PC-3 (cell line): ENCODE data around the gene DIMT1. TPM values are rescaled to one million over a fixed set of nuclear protein-coding genes. Genes with fewer than 3 reads are reported as not detected.

Experiments
- ATAC-seq: fragments of 200-7000 bp; cut with Tn5 transposase; 2 replicates; pipeline ENCODE4 v1.9.1; 2020; ENCODE audit warnings: mild to moderate bottlenecking, moderate library complexity
- BruUV-seq: library from RNA; stranded (reverse); fragments of 400-500 nt; replicated peaks from 2 replicates; lab custom pipeline; 2021; lab: Mats Ljungman, UMichigan
- CTCF ChIA-PET: fragments of 300-600 bp; sonication (Branson Sonifier 250); formaldehyde crosslinking; loops from one replicate; lab custom pipeline; 2022; ENCODE audit warnings: antibody characterized with exemption; lab: Charles Lee
- POLR2A ChIA-PET: fragments of 300-600 bp; sonication (Branson Sonifier 250); formaldehyde crosslinking; loops from one replicate; lab custom pipeline; 2022; ENCODE audit warnings: antibody characterized with exemption; ENCODE audit not compliant: unreplicated experiment; lab: Charles Lee
- DNase-seq: peaks from one replicate; pipeline ENCODE4 v3.0.0-alpha.2; 2015
- H2AFZ ChIP-seq: fragments of 300-600 bp; sonication (generic); 2 replicates; pipeline ENCODE4 v1.6.0; 2016; ENCODE audit warnings: antibody characterized with exemption, low read length
- H3F3A ChIP-seq: fragments of 300-600 bp; sonication (generic); one replicate; pipeline ENCODE4 v1.6.0; 2017; ENCODE audit warnings: antibody characterized with exemption, low read length, control low read depth, mild to moderate bottlenecking; ENCODE audit not compliant: unreplicated experiment
- H3K27ac ChIP-seq: fragments of 300-600 bp; sonication (generic); 2 replicates; pipeline ENCODE4 v1.5.1; 2016; ENCODE audit warnings: mild to moderate bottlenecking, low read length
- H3K27me3 ChIP-seq: fragments of 300-600 bp; sonication (generic); 2 replicates; pipeline ENCODE4 v1.6.1; 2016; ENCODE audit warnings: low read length, mixed read lengths
- H3K36me3 ChIP-seq: fragments of 300-600 bp; sonication (generic); 2 replicates; pipeline ENCODE4 v1.6.1; 2016; ENCODE audit warnings: low read depth, mixed run types, low read length, mixed read lengths
- H3K4me1 ChIP-seq: fragments of 300-600 bp; sonication (generic); 2 replicates; pipeline ENCODE4 v1.5.1; 2016; ENCODE audit warnings: low read length; ENCODE audit not compliant: insufficient read depth
- H3K4me2 ChIP-seq: fragments of 300-600 bp; sonication (generic); 2 replicates; pipeline ENCODE4 v1.6.0; 2016; ENCODE audit warnings: low read length
- H3K4me3 ChIP-seq: fragments of 300-600 bp; sonication (generic); 2 replicates; pipeline ENCODE4 v1.5.1; 2016; ENCODE audit warnings: mild to moderate bottlenecking, low read length, mixed read lengths
- H3K79me2 ChIP-seq: fragments of 300-600 bp; sonication (generic); 2 replicates; pipeline ENCODE4 v1.6.1; 2017; ENCODE audit warnings: low read length, mixed read lengths
- H3K9ac ChIP-seq: fragments of 300-600 bp; sonication (generic); 2 replicates; pipeline ENCODE4 v1.6.0; 2016; ENCODE audit warnings: mild to moderate bottlenecking, low read length
- H3K9me2 ChIP-seq: fragments of 300-600 bp; sonication (generic); replicated peaks from 2 replicates; pipeline ENCODE4 v1.6.1; 2016; ENCODE audit warnings: mixed run types, low read length, mixed read lengths
- H3K9me3 ChIP-seq: fragments of 300-600 bp; sonication (generic); 2 replicates; pipeline ENCODE4 v1.6.1; 2016; ENCODE audit warnings: low read length, mixed read lengths
- H4K20me1 ChIP-seq: fragments of 300-600 bp; sonication (generic); 2 replicates; pipeline ENCODE4 v1.6.1; 2016; ENCODE audit warnings: low read length, mixed read lengths
- CTCF ChIP-seq: fragments of 300-600 bp; sonication (generic); conservative IDR thresholded peaks from 2 replicates; pipeline ENCODE4 v1.5.1; 2017; ENCODE audit warnings: antibody characterized with exemption, low read depth, mild to moderate bottlenecking, low read length
- EZH2 ChIP-seq: fragments of 300-600 bp; sonication (generic); IDR thresholded peaks from one replicate; pipeline ENCODE4 v1.6.1; 2017; ENCODE audit warnings: antibody characterized with exemption, mild to moderate bottlenecking, low read length; ENCODE audit not compliant: unreplicated experiment
- EZH2phosphoT487 ChIP-seq: fragments of 300-600 bp; sonication (generic); IDR thresholded peaks from 2 replicates; pipeline ENCODE4 v1.6.1; 2018; ENCODE audit warnings: mild to moderate bottlenecking, antibody characterized with exemption, low read length, borderline replicate concordance
- intact Hi-C: fragments of 100-400 bp; cut with micrococcal nuclease; formaldehyde crosslinking; loops from 2 replicates; pipeline ENCODE4 v1.9.0; 2023
- total RNA-seq: library from RNA; depleted of rRNA; stranded (reverse); fragments of >200 nt; gene quantifications from 2 replicates; pipeline ENCODE4 v1.2.3, GENCODE V29; 2014

Gene DIMT1
- total RNA-seq, 1 experiment from 2014 or later: 59.8 TPM

GRCh38 chr5:62374090-62374489 is 29.6 kb downstream of the DIMT1 start:
- H3K9me3 ChIP-seq: no peaks in the 10 kb centered on the region
- H3K27me3 ChIP-seq: no peaks in the 10 kb centered on the region
- BruUV-seq: no TSS peak
- H3K9me2 ChIP-seq: no peaks in the 10 kb centered on the region
- no peak for TF ChIP-seq EZH2phosphoT487
- TF ChIP-seq EZH2: no peak
- no peak for TF ChIP-seq CTCF
- H3K36me3 ChIP-seq: peaks cover 18% of the 10 kb centered on the region
- no peak overlapping the region for H2AFZ ChIP-seq
- H3K4me3 ChIP-seq: no peak overlapping the region
- no peak for ATAC-seq
- H3F3A ChIP-seq: no peaks in the 10 kb centered on the region
- H3K4me2 ChIP-seq: no peak overlapping the region
- ChIA-PET CTCF (no interaction called here), POLR2A (no interaction called here)
- no peak for DNase-seq
- H3K27ac ChIP-seq: no peak overlapping the region
- no peak overlapping the region for H3K9ac ChIP-seq
- H3K79me2 ChIP-seq: no peaks in the 10 kb centered on the region
- no peaks in the 10 kb centered on the region for H4K20me1 ChIP-seq
- intact Hi-C loops: no loop called here
- peaks cover 22% of the 10 kb centered on the region for H3K4me1 ChIP-seq

- intact Hi-C loops: no loop called here
- DNase-seq (no peak), ATAC-seq (no peak)
- Histone ChIP-seq H4K20me1 (no peaks in the 10 kb centered on the region), H3K79me2 (no peaks in the 10 kb centered on the region), H3K9ac (no peak overlapping the region), H3K9me2 (no peaks in the 10 kb centered on the region), H3K4me2 (no peak overlapping the region), H3K9me3 (no peaks in the 10 kb centered on the region), H3K27me3 (no peaks in the 10 kb centered on the region), H3K4me1 (peaks cover 22% of the 10 kb centered on the region), H3K4me3 (no peak overlapping the region), H3F3A (no peaks in the 10 kb centered on the region), H3K27ac (no peak overlapping the region), H3K36me3 (peaks cover 17% of the 10 kb centered on the region), H2AFZ (no peak overlapping the region)
- CTCF ChIA-PET: no interaction called here
- no TSS peak for BruUV-seq
- POLR2A ChIA-PET: no interaction called here
- TF ChIP-seq EZH2phosphoT487 (no peak), EZH2 (no peak), CTCF (no peak)
Observed at GRCh38 chr5:62373382-62373781, 30.3 kb downstream of the DIMT1 start.

- Histone ChIP-seq H3K9ac (no peak overlapping the region), H3K27me3 (no peaks in the 10 kb centered on the region), H3K36me3 (0 out of 2 replicates have a peak, but pooled peaks cover 11% of the 10 kb centered on the region), H3K27ac (no peak overlapping the region), H3K79me2 (no peaks in the 10 kb centered on the region), H3K9me3 (no peaks in the 10 kb centered on the region), H3K4me2 (no peak overlapping the region), H3K9me2 (no peaks in the 10 kb centered on the region), H4K20me1 (no peaks in the 10 kb centered on the region), H3K4me3 (no peak overlapping the region), H2AFZ (no peak overlapping the region), H3F3A (no peaks in the 10 kb centered on the region), H3K4me1 (peaks cover 22% of the 10 kb centered on the region)
- TF ChIP-seq CTCF (no peak), EZH2phosphoT487 (no peak), EZH2 (no peak)
- ATAC-seq (no peak), DNase-seq (no peak)
- CTCF ChIA-PET: no interaction called here
- no TSS peak for BruUV-seq
- POLR2A ChIA-PET: no interaction called here
- intact Hi-C loops: no loop called here
Observed at GRCh38 chr5:62372600-62372999, 31.1 kb downstream of the DIMT1 start.
